GM12864 (cell line): ENCODE data around the gene SREK1.

Experiments
- DNase-seq: peaks from one replicate; pipeline ENCODE4 v3.0.0-alpha.2; 2011; ENCODE audit warnings: low read depth
- H3K4me3 ChIP-seq: 2 replicates; pipeline ENCODE4 v1.5.1; 2011; ENCODE audit warnings: mild to moderate bottlenecking, low read depth, low read length, control low read depth
- TF ChIP-seq, protein P1 (sequence below): IDR thresholded peaks from 2 replicates; pipeline ENCODE4 v1.5.1; 2011; ENCODE audit warnings: low read depth, mild to moderate bottlenecking, moderate library complexity, low read length, control low read depth, inconsistent platforms; ENCODE audit errors: missing control alignments

The SREK1 gene

DNA sequence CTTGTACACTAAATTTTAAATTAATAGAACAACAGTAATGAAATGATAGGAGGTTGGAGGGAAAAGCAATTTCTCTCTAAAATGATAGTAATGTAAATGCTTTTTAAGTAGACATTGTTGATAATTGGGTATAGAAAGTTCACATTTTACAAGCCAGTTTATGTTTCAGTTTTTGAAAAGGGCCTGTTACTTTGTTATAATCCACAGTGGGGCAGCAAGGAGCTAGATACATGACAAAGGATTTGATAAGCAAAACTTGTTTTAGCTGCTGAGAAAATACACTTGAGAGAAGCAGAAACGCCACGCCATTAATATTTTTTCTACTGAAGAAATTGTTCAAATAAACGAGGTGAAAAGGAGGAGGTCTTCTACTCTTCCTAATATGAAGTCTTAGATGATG lies 30.2 kb downstream of the SREK1 start:
- TF ChIP-seq, protein P1, sequence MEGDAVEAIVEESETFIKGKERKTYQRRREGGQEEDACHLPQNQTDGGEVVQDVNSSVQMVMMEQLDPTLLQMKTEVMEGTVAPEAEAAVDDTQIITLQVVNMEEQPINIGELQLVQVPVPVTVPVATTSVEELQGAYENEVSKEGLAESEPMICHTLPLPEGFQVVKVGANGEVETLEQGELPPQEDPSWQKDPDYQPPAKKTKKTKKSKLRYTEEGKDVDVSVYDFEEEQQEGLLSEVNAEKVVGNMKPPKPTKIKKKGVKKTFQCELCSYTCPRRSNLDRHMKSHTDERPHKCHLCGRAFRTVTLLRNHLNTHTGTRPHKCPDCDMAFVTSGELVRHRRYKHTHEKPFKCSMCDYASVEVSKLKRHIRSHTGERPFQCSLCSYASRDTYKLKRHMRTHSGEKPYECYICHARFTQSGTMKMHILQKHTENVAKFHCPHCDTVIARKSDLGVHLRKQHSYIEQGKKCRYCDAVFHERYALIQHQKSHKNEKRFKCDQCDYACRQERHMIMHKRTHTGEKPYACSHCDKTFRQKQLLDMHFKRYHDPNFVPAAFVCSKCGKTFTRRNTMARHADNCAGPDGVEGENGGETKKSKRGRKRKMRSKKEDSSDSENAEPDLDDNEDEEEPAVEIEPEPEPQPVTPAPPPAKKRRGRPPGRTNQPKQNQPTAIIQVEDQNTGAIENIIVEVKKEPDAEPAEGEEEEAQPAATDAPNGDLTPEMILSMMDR = peak; percentile 21
- no peak for DNase-seq
- H3K4me3 ChIP-seq = no peak overlapping the region

DNA sequence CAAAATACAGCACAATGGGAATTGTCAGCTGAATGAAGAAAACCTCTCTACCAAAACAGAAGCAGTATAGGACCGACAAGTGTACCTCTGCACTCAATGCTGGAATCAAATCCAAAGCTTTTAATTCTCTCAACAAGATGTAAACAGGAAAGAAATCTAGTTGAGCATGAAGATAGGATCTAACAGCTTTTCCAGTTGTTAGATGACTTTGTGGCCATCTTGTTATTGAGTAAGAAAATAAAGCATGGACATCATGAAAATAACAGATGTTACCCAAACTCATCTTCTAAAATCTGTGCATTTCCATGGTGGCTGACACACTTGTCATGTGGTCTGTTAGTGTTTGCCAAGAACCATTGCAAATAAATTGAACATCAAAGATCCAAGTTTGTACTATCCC lies 34.7 kb downstream of the SREK1 start:
- no peak overlapping the region for H3K4me3 ChIP-seq
- DNase-seq = no peak
- TF ChIP-seq, protein P1 = no peak

DNA sequence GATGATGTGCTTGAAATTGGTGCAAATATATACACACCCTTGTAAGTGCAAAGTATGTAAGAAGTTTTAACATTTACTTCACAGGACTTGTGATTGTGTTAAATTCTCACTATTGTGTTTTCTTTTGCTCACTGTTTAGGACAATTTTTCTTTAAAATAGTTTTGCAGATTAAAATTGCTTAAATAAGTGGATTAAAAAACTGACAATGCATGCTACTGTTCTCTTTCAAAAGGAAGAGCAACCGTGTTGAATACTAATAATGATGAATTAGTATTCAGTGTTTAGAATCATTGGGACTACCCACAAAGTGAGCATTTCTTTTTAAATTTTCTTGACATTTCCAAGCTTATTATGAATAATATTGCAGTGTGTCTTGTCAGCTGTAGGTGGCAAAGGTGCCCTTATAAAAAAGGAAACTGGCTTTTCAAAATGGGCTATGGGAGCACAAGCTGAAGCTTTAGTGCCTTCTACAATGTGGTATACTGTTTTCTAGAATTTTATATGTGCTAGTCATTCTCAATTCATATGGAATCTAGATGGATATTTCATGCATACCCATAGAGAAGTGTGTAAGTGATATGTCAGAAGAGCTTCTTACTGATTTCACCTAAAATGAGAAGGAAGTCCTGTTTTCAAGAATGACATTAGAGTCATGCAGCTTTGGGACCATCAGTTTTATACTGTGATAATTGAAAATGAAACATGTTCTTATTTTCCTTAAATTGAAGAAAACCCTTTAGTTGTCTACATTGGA lies 35.4 kb downstream of the SREK1 start:
- no peak overlapping the region for H3K4me3 ChIP-seq
- TF ChIP-seq, protein P1 = no peak
- DNase-seq = no peak

DNA sequence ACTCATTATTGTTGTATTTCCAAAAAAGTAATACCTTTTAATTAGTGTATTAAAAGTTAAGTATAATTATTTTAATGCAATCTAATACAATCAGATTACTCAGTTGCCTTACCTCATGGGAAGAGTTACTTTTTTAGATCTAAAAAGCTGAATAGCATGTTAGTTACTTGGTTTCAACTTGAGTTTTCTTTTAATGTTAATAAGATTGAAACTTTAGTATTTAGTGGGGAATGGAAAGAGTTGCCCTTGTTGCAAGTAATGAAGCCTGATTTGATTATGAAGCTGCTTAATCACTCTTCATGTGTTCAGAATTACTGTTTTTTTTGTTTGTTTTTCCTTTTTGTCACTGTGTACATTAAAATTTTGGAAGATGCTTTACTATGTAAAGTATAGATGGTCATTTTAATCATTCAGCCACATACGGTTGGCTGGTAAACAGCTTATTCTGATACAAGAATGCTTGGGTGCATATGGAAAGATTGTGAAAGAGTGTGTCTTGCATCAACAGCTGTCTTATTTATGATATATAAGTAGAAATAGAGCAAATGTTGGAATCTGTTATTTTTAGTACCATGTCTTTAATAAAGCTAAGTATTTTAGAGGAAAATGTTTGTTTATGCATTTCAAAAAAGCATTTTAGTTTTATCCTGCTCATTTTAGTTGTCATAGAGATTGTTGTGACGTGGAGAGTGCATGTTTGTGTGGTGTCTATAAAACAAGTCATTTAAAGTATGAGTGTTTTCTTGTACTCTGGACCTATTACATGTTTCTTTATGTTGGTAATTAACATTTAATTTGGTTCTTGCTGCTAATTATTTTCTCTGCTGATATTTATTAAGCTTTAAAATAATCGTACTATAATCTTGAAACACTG lies 36.4 kb downstream of the SREK1 start:
- TF ChIP-seq, protein P1 = no peak
- H3K4me3 ChIP-seq = no peak overlapping the region
- no peak for DNase-seq

DNA sequence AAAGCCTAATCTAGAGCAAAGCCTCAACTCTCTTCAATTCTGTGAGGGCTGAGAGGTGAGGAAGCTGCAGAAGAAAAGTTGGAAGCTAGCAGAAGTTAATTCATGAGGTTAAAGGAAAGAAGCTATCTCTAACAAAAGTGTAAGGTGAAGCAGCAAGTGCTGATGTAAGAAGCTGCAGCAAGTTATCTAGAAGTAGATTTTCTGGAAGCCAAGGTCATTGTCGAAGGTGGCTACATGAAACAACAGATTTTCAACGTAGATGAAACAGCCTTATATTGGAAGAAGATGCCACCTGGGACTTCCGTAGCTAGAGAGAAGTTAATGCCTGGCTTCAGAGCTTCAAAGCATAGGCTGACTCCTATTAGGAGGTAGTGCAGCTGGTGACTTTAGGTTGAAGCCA lies 42.0 kb downstream of the SREK1 start:
- TF ChIP-seq, protein P1 = no peak
- DNase-seq = no peak
- no peak overlapping the region for H3K4me3 ChIP-seq

DNA sequence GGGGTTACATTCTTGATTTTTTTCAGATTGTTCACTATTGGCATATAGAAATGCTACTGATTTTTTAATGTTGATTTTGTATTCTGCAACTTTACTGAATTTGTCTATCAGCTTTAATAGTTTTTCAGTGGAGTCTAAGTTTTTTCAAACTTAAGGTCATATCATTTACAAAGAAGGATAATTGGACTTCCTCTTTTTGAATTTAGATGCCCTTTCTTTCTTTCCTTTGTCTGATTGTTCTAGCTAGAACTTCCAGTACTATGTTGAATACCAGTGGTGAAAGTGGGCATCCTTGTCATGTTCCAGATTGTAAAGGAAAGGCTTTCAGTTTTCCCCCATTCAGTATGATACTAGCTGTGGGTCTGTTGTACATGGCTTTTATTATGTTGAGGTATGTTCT lies 49.3 kb downstream of the SREK1 start:
- TF ChIP-seq, protein P1 = no peak
- DNase-seq = no peak
- H3K4me3 ChIP-seq = no peak overlapping the region
